ENCODE measurements around the gene RAB29.

The RAB29 gene

DNA sequence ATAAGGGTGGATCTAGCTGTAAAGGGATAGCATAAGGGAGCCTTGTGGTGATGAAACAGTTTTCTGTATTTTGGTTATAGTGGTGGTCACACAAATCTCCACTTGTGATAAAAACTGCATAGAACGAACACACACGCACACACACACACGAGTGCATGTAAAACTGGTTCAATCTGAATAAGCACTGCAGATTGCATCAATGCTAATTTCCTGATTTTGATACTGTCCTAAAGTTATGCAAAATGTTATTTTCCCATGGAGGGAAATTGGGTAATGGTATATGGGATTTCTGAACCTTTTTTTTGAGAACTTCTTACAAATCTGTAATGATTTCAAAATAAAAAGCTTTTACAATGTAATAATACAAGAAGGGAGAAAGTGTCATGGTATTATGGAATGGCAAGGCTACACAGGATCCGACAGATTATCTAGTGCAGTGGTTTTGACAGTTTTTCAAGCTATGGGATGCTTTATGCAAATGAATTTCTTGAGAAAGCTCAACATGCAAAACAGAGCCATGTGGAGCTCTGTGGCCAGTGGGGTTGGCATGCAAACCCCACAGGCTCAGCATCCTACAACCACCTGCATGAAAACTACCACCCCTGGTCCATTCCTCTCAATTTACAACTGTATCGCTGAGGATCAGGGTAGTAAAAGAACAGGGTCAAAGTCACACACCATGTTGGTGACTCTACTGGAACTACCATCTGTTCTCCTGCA lies 18.9 kb upstream of the RAB29 start:
- DNase-seq, result no peak

DNA sequence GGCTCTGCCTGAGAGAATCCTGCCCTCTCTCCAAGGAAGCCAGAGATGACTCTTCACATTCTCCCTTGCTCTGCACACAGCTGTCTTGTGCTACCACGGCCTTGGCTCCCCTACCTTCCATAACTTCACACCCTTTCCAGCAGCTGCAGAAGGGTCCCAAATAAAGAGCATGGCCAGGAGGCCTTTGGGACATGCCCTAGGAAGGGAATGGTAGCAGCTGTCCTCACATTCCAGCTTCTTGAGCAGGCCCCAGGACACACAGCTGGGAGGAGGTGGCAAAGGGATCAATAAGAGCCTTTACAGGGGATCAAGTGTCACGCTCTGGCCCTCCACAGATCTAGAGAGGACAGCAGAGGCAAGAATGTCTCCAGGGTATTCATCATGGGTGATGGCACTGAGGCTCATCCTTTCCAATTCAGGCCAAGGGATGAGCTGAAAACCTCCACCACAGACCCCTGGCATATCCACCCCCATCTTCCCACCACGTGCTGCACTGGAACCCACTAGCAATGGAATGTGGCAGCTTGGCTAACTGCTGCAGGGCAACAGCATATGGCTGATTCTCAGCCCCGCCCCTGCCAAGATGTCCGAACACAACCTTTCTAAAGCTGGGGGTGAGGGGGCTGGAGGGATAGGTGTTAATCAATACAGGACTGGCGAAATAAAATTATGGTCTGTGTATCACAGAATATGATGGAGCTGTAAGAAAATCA lies 17.8 kb upstream of the RAB29 start:
- DNase-seq, result no peak

DNA sequence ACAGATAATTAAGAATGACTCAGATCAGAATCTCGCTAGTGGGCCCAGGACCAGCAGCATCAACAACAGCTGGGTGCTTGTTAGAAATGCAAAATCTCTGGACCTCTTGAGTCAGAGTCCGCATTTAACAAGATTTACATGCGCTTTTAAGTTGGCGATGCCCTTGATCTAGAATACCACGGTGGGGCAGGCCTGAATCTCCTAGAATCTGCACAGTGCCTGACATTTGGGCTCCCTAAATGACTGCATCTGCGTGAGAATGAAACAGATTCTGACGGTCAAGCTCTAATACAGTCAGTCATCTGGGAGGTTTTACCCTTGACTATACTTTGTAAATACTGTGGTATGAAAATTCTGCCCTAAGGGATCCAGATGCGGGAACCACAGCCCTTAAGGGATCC lies 17.2 kb upstream of the RAB29 start:
- no peak for DNase-seq

DNA sequence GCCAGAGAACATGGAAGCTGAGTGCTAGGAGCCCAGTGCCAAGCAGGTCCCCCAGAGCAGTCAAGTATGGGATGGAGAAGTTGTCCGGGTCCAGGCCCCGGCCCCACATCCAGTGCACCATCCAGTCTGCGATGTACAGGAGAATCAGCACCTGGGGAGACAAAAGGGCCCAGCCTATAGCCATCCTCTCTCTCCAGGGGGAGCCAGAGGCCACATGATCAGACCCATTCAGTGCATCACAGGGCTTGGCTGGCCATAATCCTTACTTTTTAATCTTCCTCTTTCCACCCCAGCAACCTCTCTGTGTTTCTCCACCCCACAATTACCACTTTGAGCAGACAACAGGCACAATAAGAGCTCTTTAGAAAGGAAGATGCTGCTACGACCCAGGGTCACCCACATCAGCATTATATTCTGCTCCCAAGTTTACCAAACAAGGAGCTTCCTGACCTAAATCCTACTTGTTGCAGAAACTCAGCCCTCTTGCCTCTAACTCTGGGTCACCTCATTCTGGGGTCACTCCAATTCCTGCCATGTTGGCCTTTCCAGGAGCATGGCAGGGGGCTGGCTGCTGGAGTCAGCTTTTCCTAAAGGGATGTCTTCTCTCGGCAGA lies 16.4 kb upstream of the RAB29 start:
- DNase-seq, result peak; percentile 21 to 69

DNA sequence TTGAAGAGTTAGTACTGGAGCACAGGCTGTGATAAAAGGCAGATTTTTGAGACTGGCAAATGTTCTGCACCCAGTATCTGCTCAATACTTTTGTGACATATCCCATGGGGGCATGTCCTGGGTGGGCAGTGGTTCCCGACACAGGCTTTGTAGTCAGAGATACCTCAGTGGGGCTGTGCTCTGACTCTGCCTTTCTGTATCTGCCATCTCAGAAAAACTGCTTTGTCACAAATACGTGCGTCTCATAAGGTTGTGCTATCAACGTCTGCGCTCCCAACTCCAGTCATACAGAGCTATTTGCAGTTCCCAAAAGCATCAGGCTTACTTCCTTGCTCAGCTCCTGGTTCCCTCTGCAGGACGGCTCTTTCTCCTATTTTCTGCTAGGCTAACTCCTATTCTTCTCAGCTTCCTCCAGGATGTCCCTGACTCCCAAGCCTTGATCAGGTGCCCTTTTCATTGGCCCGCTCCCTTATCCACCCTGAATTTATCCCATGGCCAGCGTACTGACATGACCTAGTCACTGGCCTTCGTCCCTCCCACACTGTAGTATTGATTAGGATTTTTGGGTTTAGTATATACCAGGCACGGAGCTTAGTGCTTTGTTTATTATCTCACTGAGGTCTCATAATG lies 12.1 kb upstream of the RAB29 start:
- no peak for DNase-seq

DNA sequence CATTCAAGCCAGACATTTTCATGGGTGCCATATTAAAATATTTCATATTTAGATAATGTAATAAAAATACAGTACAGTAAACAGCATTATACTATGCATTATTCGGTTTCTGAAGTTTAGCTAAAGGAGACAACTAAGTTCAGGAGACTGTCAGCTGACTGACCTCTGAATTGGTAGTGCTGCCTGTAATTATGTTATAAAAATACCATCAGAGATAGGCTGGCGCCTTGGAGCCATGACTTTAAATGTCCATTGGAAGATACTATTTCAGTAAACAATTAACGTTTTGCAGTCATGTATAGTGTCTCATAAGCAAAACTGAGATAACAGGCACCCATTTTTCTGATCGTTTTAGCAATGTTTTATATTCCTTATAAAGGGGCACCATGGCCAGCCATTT lies 11.3 kb upstream of the RAB29 start:
- DNase-seq, result no peak

DNA sequence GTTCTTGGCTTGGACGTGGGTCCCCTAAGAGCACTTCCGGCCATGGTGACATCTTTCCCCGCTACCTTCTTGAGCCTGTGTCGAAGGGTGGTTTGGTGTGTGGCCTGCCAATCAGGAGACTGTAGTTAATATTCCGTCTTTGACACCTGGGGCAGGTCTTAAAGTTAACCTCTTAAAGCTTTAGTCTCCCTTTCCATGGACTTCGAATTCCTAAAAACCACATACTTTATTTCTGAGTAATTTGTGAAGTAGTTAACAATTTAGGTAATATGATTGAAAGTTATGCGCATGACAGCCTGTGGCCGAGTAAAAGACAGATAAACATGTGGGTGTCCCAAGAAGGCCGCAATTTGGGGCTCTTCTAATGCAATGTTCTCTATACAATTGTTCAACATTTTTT lies 10.2 kb upstream of the RAB29 start:
- no peak for DNase-seq

DNA sequence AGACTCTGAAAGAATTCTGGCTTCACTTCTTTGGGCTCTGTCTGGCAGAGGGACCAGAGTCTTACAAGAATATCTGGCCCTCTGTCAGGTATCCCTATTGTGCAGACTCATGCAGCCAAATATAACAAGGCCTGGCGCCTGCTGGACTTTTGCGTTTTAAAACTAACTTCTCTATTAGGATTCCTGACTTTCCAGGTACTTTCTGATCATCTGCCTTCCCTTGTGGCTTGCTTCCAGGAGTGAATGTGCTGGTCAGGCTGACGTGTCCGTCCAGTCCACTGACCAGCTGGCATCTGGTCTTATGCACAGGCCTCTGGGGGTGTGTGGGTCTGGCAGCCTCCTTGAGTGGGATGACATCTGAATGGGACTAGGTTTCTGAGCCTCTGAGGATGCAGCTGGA lies 8.6 kb upstream of the RAB29 start:
- no peak for DNase-seq

DNA sequence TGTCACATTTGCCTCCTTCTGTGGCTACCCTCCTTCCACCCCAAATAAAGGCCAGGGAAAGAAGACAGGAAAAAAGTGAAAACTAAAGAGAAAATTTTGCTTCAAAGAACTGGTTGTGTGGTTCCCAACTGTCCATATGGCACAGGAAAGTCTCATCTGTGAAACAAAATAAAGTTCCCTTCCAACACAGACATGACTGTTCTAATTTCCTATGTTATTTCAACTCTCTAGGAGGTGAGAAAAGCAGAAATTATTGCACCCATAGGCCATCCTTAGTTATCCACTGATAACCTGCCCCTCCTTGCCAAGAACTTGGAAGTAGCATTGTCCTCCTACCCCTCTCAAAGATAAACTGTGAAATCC lies 8.1 kb upstream of the RAB29 start:
- DNase-seq, result no peak

DNA sequence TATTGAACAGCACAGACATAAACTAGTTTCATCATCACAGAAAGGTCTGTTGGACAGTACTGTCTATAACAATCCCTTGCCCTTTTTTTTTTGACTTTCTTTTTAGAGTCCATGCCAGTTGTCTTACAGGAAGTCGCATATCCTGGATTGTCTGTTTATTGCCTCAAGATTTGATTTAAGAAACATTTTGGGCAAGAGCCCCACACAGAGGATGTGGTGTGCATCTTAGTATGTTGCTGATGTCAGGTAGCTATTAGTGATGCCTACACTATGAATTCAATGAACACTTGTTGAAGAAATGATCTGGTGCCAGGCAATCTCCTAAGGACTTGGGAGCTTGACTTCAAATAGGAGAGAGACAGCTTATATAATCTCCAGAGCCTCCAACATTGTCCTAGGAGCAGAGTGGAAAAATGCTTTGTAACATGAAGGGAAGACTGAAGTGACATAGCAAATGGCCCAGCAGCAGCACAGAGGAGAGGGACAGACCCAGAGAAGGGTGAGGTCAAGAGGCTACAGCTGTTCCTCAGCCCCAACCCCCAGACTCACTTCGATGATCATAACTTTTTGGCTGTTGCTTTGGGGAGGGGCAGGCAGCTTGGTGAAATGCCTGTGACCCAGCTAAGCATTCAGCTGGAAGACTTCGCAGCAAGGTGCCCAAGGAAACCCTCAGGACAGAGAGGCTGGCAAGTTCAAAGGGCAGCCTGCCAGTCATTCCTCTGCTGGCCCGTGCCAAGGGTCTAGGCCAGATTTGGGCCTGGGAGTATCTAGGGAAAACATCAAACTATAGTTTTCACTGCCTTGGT lies 7.5 kb upstream of the RAB29 start:
- peak in 1 of 2 donors; percentile 25 for DNase-seq

DNA sequence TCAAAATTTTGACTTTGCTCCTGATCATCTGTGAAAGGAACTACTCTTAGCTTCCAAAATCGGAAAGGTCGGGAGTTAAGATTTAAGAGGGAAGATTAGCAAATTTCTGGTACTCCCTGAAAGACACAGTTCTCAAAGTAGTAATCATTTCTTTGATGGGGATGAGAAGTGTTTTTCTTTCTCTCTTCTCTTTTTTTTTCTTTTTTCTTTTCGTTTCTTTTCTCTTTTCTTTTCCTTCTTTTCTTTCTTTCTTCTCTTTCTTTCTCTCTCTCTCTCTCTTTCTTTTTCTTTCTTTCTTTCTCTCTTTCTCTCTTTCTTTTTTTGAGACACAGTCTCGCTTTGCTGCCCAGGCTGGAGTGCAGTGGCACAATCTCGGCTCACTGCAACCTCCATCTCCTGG lies 5.1 kb upstream of the RAB29 start:
- no peak for DNase-seq

DNA sequence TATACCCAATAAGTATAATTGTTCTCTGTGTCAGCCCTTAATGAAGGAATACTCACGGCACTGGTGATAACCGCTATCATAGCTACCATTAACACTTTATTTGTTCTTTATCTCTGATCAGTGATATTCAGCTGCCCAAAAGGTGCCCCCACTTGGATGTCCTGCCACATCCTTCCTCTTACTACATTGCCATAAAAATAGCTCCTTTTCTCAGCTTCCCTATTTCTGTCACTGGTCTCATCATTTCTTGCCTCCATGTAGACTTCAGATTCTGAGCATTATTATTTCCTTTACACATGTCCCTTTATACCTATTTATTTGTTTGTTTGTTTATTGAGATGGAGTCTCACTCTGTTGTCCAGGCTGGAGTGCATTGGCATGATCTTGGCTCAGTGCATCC lies 2.7 kb upstream of the RAB29 start:
- peak in 1 of 2 donors; percentile 88 for DNase-seq

DNA sequence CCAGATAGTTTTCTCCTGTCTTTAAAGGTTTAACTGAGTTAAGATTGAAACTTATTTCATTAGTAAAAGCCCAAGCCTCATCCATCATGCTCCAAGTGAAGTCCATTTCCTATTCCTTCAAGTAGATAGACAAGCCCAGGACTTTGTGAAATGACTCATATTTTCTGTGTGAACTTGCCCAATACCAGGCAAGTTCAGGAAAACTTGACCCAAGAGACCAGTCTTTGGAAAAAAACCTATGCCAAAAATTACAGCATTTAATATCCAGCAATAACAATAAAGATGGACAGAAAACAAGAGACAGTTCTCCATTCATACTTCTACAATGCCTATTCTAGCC lies 405 bp upstream of the RAB29 start:
- DNase-seq, result no peak

DNA sequence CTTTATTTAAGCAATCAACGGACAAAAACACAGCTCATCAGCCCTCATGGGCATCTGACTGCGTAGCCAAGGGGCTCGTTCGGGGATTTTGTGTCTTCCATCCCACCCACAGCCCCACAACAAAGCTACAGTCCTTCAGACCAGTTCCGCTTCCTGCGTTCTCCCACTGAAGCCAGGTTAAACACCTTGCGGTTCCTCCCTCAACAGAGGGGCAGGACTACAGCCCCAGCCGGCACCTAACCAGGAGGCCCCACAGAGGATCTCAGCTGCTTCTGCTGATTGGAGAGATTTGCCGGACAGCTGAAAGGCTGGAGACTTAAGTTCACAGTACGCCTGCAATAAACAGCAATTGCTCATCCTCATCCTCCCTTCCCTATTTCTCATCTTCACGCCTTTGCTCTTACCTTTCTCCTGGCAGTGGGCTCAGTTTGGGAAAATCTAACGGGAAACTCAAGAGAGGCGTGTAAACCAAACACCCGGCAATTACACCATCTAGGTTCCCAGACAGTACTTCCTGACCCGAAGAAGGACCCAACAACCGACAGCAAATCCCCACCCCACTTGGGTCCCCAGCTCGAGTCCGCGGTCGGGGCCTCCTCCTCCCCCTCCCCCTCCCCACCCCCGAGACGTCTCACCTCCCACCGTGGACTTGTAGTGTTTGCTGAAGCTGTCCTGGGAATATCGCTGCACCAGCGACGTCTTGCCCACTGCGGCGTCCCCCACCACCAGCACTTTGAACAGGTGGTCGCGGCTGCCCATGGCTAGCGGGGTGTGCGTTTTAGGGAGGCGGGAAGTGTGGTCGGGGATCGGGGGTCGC lies 876 bp downstream of the RAB29 start:
- no peak for DNase-seq

DNA sequence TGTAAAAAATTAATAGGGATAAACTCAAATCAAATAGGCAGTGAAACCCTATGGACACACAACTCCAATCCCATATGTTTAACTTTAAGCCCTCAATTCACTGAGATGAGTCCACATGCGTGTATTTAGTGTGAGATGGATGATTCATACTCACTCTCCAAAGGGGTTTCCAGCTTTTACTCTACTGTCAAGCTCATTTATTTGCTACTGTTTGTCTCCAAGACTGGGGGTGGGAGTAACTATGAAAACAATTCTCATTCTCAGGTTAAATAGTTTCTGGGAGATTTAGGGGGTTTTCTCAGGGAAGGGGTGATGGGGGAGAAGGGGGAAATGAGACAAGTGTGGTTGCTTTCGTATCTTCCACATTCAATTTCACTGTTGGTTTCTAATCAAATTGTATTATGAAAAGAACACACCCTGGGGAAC lies 2.7 kb downstream of the RAB29 start:
- DNase-seq, result no peak

DNA sequence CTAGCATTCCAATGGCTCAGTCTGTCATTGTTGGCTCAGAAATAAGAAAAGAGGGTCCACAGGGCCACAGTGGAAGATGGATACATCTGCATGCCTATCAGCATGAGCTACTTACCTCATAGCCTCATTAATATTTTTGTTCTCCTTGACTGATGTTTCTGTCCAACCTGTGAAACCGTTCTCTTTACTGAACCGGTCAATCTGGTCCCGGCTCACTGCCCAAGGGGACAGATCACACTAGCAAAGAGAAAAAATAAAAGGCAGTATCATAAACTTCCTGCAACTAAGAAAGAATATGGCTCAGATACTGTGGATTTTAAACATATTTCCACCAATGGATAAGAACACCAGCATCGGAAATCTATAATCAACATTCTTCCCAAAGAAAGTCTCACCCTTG lies 4.7 kb downstream of the RAB29 start:
- no peak for DNase-seq

DNA sequence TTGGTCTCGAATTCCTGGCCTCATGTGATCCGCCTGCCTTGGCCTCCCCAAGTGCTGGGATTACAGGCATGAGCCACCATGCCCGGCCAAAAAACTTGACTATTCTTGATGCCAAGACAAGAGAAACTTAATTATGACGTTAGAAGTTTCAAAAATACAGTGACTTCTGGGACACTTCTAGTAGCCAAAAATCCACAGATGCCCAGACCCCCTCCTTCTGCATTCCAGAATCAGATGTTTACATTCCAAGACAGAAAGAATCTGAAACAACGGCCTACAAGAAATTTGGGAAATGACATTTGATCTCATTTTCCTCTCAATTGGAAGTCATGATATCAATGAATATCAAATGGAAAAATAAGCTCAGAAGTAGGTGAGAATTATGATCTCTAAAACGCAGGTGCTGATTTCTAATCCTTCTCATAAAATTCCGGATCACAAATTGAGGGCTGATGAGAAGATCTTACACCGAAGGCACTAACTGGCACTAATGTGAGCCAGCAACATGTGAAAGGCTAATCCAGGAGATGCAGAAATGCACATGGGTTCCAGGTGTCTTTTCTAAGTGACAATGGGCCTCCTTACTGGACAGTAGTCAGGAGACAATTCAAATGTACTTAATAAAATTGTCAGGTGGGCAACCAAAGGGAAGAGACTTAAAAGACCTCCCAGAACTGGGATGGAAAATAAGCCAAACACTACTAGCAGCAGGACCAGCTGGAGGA lies 5.5 kb downstream of the RAB29 start:
- no peak for DNase-seq

DNA sequence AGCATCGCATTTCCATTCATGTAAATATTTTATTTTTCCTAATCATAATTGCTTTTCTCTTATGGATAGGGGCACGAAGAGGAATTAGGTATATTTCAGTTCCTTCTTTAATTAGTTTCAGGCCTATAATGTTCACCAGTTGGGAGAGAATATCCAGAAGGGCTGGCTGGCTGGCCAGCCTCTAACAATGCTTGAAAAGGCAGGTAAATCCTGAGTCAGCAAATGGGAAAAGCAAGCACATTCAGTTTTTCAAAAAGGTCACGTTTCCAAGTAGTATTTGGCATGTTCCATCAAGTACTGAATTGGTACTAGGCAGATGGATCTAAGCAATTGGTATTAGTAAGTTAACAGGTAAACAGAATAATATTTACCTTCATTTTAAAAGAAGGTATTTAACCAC lies 8.0 kb downstream of the RAB29 start:
- no peak for DNase-seq

DNA sequence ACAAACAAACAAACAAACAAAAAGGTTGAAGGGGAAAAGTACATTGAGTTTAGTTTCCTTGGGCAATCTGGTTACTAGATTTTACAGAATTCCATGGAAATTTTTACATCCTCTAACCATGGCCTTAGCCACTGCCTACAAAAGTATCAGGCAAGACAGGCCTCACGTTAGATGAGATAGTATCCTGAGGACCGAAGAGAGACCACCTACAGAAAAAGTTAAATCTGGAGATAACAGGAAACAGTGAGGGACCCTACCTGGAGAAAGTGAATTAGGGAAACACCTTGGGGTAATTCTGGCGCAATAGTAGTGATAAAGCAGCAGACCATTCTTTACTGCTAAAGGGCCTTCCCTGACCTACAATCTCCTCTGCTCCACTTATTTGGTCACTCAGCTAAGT lies 8.7 kb downstream of the RAB29 start:
- no peak for DNase-seq

DNA sequence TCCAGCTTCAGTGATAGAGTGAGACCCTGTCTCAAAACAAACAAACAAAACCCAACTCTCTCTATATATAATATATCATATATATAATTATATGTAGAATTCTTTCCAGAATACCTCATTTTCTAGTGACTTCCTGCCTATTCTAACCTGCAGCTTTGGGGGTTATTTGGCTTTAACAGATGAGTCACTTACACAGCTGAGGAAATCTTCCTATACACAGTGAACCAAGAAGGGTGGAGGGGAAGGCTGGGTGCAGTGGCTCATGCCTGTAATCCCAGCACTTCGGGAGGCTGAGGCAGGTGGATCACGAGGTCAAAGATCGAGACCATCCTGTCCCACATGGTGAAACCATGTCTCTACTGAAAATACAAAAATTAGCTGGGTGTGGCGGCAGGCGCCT lies 9.2 kb downstream of the RAB29 start:
- no peak for DNase-seq

DNA sequence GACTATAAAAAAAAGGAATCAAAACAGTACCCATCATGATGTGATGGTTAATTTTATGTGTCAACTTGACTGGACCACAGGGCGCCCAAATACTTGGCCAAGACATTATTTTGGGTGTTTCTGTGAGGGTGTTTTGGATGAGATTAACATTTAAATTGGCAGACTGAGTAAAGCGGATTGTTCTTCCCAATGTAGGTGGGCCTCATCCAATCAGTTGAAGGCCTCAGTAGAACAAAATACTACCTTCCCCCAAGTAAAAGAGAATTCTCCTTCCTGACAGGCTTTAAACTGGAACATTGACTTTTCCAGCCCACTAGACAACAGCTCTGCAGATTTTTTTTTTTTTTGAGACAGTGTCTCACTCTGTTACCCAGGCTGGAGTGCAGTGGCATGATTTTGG lies 10.7 kb downstream of the RAB29 start:
- DNase-seq, result no peak

DNA sequence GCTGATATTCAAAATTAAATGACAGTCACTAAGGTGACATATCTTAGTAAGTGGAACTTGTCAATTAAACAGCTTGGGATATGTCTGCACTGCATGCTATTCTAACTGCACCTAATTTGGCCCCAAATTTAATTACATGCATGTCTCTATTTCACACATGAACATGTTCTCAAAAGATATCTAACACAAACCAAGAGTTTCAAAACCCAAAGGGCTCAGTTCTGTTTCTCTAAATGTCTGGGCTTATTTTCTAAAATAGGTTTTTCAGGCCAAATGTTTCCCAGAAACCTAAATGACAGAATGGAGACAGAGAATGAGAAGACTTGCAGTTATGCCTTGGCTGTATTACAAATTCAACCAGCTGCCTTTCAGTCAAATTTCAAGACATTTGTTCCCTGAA lies 11.3 kb downstream of the RAB29 start:
- no peak for DNase-seq
